ENCODE results near the gene GYPC. TPM values are rescaled to one million over a fixed set of nuclear protein-coding genes. Genes with fewer than 3 reads are reported as not detected.
A peak's percentile ranks its signal among the peaks of the same experiment; 100 is the strongest.
"Not testable (repeated sequence)": the region's sequence is repeated elsewhere in the genome, so short reads cannot be mapped to it uniquely, and the experiment has no call there.

Gene GYPC
- total and polyA plus RNA-seq, 2 experiments from 2014 or later: 42.6 to 45.8 TPM

DNA sequence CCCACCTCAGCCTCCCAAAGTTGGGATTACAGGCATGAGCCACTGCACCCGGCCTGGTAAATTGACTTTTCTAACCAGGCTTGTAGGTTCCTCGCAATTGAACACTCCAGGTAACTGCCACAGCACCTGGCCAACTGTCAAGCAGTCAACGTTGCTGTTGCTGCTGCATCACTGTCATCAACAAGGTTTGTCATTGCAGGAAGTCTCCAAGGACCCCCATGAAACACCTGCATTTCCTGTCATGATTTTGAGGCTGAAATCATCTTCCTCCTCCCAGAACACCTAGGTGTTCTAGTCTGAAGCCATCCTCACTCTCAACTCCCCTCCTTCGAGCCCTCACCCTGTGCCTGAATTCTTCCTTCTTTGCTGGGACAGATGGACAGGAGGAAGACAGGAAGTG is 29.7 kb downstream of the GYPC start:
- DNase-seq: no peak
- Histone ChIP-seq H4K20me1 (ENCODE audit: insufficient read depth) (no peaks in the 10 kb centered on the region), H3K9ac (no peak overlapping the region), H3K4me1 (ENCODE audit: insufficient read depth) (peaks cover 8% of the 10 kb centered on the region; the same call in 1 of the 2 replicates), H3F3A (ENCODE audit: insufficient read depth) (no peaks in the 10 kb centered on the region), H3K79me2 (ENCODE audit: insufficient read depth) (no peaks in the 10 kb centered on the region), H3K9me2 (ENCODE audit: insufficient read depth) (no peaks in the 10 kb centered on the region), H3K4me3 (no peak overlapping the region), H3K27me3 (replicated peaks; ENCODE audit: insufficient read depth) (no peaks in the 10 kb centered on the region), H3K27ac (no peak overlapping the region), H3K4me2 (ENCODE audit: unreplicated experiment) (no peak overlapping the region), H3K9me3 (ENCODE audit: low read depth) (no peaks in the 10 kb centered on the region), H2AFZ (no peak overlapping the region), H3K36me3 (ENCODE audit: low read depth) (no peaks in the 10 kb centered on the region)
- 77 to 78% methylated on average over 4 of the region's 4 CpGs for WGBS, 2 experiments (ENCODE audit: low coverage in 1 of 2, low lambda C conversion rate in 2 of 2, missing lambda C conversion rate in 2 of 2)
- in situ Hi-C loops (cut with MboI): no loop called here
- no peak for TF ChIP-seq EZH2 (IDR thresholded peaks at IDR 0.05; ENCODE audit: insufficient read depth, poor library complexity, severe bottlenecking)
- TF ChIP-seq EZH2phosphoT487 (IDR thresholded peaks at IDR 0.05; ENCODE audit: insufficient read depth, low read depth): no peak

DNA sequence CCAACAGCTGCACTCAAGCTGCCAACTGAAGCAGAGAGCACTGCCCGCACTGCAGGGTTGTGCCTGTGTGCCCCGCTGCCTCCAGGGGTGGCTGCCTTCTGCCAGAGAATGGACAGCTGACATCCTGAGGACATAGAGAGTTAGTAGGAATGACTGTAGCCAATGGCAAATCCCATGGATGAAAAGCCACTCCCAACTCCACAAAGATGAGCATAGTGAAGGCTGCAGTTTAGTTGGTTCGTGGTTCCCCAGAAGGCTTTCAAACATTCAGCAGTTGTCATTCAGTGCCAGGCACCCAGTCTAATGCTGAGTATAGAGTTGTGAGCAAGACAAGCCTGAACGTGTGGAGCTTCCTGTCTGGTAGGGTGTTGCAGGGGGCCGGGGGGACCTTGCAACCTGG is 30.3 kb downstream of the GYPC start:
- Histone ChIP-seq H3K9ac (no peak overlapping the region), H3K4me3 (no peak overlapping the region), H2AFZ (no peak overlapping the region), H3K36me3 (ENCODE audit: low read depth) (no peaks in the 10 kb centered on the region), H3K4me2 (ENCODE audit: unreplicated experiment) (no peak overlapping the region), H3K27me3 (replicated peaks; ENCODE audit: insufficient read depth) (no peaks in the 10 kb centered on the region), H3K79me2 (ENCODE audit: insufficient read depth) (no peaks in the 10 kb centered on the region), H3K9me2 (ENCODE audit: insufficient read depth) (no peaks in the 10 kb centered on the region), H3K27ac (no peak overlapping the region), H3K4me1 (ENCODE audit: insufficient read depth) (peaks cover 8% of the 10 kb centered on the region; the same call in 1 of the 2 replicates), H3F3A (ENCODE audit: insufficient read depth) (no peaks in the 10 kb centered on the region), H3K9me3 (ENCODE audit: low read depth) (no peaks in the 10 kb centered on the region), H4K20me1 (ENCODE audit: insufficient read depth) (no peaks in the 10 kb centered on the region)
- WGBS, 2 experiments (ENCODE audit: low coverage in 1 of 2, low lambda C conversion rate in 2 of 2, missing lambda C conversion rate in 2 of 2): 83 to 91% methylated on average over 5 of the region's 5 CpGs
- no peak for DNase-seq
- in situ Hi-C loops (cut with MboI): no loop called here
- no peak for TF ChIP-seq EZH2 (IDR thresholded peaks at IDR 0.05; ENCODE audit: insufficient read depth, poor library complexity, severe bottlenecking)
- no peak for TF ChIP-seq EZH2phosphoT487 (IDR thresholded peaks at IDR 0.05; ENCODE audit: insufficient read depth, low read depth)

DNA sequence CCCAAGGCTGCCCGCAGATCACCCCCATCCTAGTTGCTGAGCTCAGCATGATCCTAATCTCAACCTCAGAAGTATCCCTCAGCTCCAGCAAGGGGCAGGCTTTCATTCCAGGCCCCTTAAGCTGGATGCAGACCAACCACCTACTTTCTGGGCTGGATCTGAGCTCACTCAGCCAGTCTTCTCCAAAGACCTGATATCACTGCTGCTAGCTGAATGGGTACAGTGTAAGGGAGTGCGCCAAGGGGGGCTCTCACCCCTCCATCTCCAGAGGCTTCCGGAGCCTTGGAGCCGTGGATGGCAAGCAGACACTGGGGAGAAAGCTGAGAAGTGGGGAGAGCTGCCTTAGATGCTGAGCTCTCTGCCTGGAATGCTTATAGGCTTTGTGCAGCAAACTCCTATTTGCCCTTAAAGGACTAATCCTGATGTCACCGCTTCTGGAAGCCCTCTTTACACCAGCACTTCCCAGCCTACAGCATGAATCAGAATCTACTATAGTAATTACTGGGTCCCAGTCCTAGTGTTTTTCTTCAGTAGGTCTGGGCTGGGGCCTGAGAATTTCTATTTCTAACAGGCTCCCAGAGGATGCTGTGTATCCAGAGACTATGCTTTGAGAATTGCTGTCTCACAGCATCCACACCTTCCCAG is 31.0 kb downstream of the GYPC start:
- H3K36me3 ChIP-seq (ENCODE audit: low read depth): no peaks in the 10 kb centered on the region
- no peaks in the 10 kb centered on the region for H4K20me1 ChIP-seq (ENCODE audit: insufficient read depth)
- H3K79me2 ChIP-seq (ENCODE audit: insufficient read depth): no peaks in the 10 kb centered on the region
- peaks cover 8% of the 10 kb centered on the region; the same call in 1 of the 2 replicates for H3K4me1 ChIP-seq (ENCODE audit: insufficient read depth)
- peak; percentile 49 for DNase-seq
- TF ChIP-seq EZH2phosphoT487 (IDR thresholded peaks at IDR 0.05; ENCODE audit: insufficient read depth, low read depth) (no peak), EZH2 (IDR thresholded peaks at IDR 0.05; ENCODE audit: insufficient read depth, poor library complexity, severe bottlenecking) (no peak)
- H3K4me3 ChIP-seq: no peak overlapping the region
- in situ Hi-C loops (cut with MboI): no loop called here
- H3K9me3 ChIP-seq (ENCODE audit: low read depth): no peaks in the 10 kb centered on the region
- no peaks in the 10 kb centered on the region for H3K27me3 ChIP-seq (replicated peaks; ENCODE audit: insufficient read depth)
- no peak overlapping the region for H3K9ac ChIP-seq
- no peak overlapping the region for H3K27ac ChIP-seq
- H3K4me2 ChIP-seq (ENCODE audit: unreplicated experiment): no peak overlapping the region
- H3F3A ChIP-seq (ENCODE audit: insufficient read depth): no peaks in the 10 kb centered on the region
- no peak overlapping the region for H2AFZ ChIP-seq
- no peaks in the 10 kb centered on the region for H3K9me2 ChIP-seq (ENCODE audit: insufficient read depth)
- WGBS, 2 experiments (ENCODE audit: low coverage in 1 of 2, low lambda C conversion rate in 2 of 2, missing lambda C conversion rate in 2 of 2): 86 to 89% methylated on average over 5 of the region's 5 CpGs

DNA sequence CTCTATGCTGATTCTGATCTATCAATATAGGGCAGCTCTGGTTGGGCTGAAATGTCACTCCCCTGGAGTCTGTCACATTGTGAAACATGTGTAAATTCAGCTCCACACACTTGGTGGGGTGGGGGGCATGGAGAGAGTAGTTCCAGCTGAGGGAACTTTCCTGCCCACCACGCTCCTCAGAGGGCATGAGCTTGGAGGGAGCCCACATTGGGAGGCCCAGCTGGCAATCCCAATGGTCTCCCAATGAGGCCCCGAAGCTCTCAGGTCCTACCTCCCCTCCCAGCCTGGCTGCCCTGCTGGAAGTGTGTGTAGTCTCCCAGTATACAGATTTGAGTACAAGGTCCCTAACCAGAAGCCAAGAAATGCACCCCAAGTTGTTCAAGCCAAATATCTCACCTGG is 31.5 kb downstream of the GYPC start:
- no peak for TF ChIP-seq EZH2phosphoT487 (IDR thresholded peaks at IDR 0.05; ENCODE audit: insufficient read depth, low read depth)
- TF ChIP-seq EZH2 (IDR thresholded peaks at IDR 0.05; ENCODE audit: insufficient read depth, poor library complexity, severe bottlenecking): no peak
- H3F3A ChIP-seq (ENCODE audit: insufficient read depth): no peaks in the 10 kb centered on the region

DNA sequence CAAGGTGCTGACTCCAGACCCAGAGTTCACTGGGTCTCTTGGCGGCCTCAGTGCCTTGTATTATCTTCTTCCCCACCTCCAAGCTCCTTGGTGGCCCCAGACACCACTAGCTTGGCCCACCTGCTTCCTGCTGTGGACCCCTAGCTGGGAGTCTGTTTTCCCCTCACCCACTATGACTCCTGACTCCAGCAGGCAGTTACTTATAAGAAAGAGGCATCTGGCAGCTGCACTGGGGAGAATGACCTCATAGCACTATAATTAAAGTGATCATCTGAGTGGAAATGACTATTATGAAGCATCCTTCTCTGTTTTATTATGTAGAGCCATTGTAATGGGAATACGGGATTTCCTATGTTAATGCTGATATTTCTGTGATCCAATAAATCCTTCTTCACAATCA is 32.6 kb downstream of the GYPC start:
- H3K9ac ChIP-seq; H3K9me3 ChIP-seq (ENCODE audit: low read depth); H3K27ac ChIP-seq; H3K4me3 ChIP-seq; H4K20me1 ChIP-seq (ENCODE audit: insufficient read depth); H3F3A ChIP-seq (ENCODE audit: insufficient read depth); H3K4me2 ChIP-seq (ENCODE audit: unreplicated experiment); H3K79me2 ChIP-seq (ENCODE audit: insufficient read depth); H2AFZ ChIP-seq; H3K4me1 ChIP-seq (ENCODE audit: insufficient read depth); H3K9me2 ChIP-seq (ENCODE audit: insufficient read depth); H3K27me3 ChIP-seq (replicated peaks; ENCODE audit: insufficient read depth); in situ Hi-C loops (cut with MboI); H3K36me3 ChIP-seq (ENCODE audit: low read depth); DNase-seq: not testable (repeated sequence)
- 46 to 51% methylated on average over 2 of the region's 2 CpGs for WGBS, 2 experiments (ENCODE audit: low coverage in 1 of 2, low lambda C conversion rate in 2 of 2, missing lambda C conversion rate in 2 of 2)

More for the DNA sequence above, 31.5 kb downstream of the GYPC start:
- Histone ChIP-seq H3K27me3 (replicated peaks; ENCODE audit: insufficient read depth) (no peaks in the 10 kb centered on the region), H3K9me3 (ENCODE audit: low read depth) (no peaks in the 10 kb centered on the region), H3K4me3 (no peak overlapping the region), H3K79me2 (ENCODE audit: insufficient read depth) (no peaks in the 10 kb centered on the region), H3K4me1 (ENCODE audit: insufficient read depth) (peaks cover 8% of the 10 kb centered on the region; the same call in 1 of the 2 replicates), H3K9ac (no peak overlapping the region), H3K36me3 (ENCODE audit: low read depth) (no peaks in the 10 kb centered on the region), H4K20me1 (ENCODE audit: insufficient read depth) (no peaks in the 10 kb centered on the region), H3K4me2 (ENCODE audit: unreplicated experiment) (no peak overlapping the region), H3K27ac (no peak overlapping the region), H3K9me2 (ENCODE audit: insufficient read depth) (no peaks in the 10 kb centered on the region), H2AFZ (no peak overlapping the region)
- no peak for DNase-seq
- in situ Hi-C loops (cut with MboI): no loop called here
- 92% methylated on average over 2 of the region's 2 CpGs for WGBS, 2 experiments (ENCODE audit: low coverage in 1 of 2, low lambda C conversion rate in 2 of 2, missing lambda C conversion rate in 2 of 2)

DNA sequence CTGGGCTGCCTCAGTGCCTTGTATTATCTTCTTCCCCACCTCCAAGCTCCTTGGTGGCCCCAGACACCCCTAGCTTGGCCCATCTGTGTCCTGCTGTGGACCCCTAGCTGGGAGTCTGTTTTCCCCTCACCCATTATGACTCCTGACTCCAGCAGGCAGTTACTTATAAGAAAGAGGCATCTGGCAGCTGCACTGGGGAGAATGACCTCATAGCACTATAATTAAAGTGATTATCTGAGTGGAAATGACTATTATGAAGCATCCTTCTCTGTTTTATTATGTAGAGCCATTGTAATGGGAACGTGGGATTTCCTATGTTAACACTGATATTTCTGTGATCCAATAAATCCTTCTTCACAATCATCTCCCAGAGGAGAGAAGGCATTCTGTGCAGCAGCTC is 36.3 kb downstream of the GYPC start:
- in situ Hi-C loops (cut with MboI): not testable (repeated sequence)

More for the DNA sequence above, 36.3 kb downstream of the GYPC start:
- H3K9me3 ChIP-seq (ENCODE audit: low read depth); H3K36me3 ChIP-seq (ENCODE audit: low read depth); DNase-seq; H4K20me1 ChIP-seq (ENCODE audit: insufficient read depth); H3K27ac ChIP-seq; H3K79me2 ChIP-seq (ENCODE audit: insufficient read depth); H3K4me1 ChIP-seq (ENCODE audit: insufficient read depth); H3K4me2 ChIP-seq (ENCODE audit: unreplicated experiment); H3K9ac ChIP-seq; H2AFZ ChIP-seq; H3K9me2 ChIP-seq (ENCODE audit: insufficient read depth); H3K27me3 ChIP-seq (replicated peaks; ENCODE audit: insufficient read depth); H3K4me3 ChIP-seq; H3F3A ChIP-seq (ENCODE audit: insufficient read depth): not testable (repeated sequence)
- 40 to 48% methylated on average over 1 of the region's 1 CpG for WGBS, 2 experiments (ENCODE audit: low coverage in 1 of 2, low lambda C conversion rate in 2 of 2, missing lambda C conversion rate in 2 of 2)

Measured in GM23248 (cell line).